Osteocyte (in vitro differentiated cells): Measurements from ENCODE around the gene LGR4. TPM values are rescaled to one million over a fixed set of nuclear protein-coding genes. Genes with fewer than 3 reads are reported as not detected.

ENCODE experiments used
- DNase-seq: peaks from one replicate; pipeline ENCODE4 v3.0.0; 2021; ENCODE audit warnings: mixed read lengths; ENCODE audit not compliant: unreplicated experiment; ENCODE audit errors: extremely low spot score
- H3K27ac Mint-ChIP-seq: one replicate; pipeline ENCODE4 v1.8.0; 2021; ENCODE audit warnings: mild to moderate bottlenecking, mixed read lengths; ENCODE audit not compliant: unreplicated experiment
- H3K27me3 Mint-ChIP-seq: one replicate; pipeline ENCODE4 v1.8.0; 2021; ENCODE audit warnings: mixed read lengths; ENCODE audit not compliant: unreplicated experiment
- H3K36me3 Mint-ChIP-seq: one replicate; pipeline ENCODE4 v1.8.0; 2021; ENCODE audit warnings: mixed read lengths; ENCODE audit not compliant: unreplicated experiment
- H3K4me1 Mint-ChIP-seq: one replicate; pipeline ENCODE4 v1.8.0; 2021; ENCODE audit warnings: mixed read lengths; ENCODE audit not compliant: unreplicated experiment
- H3K4me3 Mint-ChIP-seq: one replicate; pipeline ENCODE4 v1.8.0; 2021; ENCODE audit warnings: mild to moderate bottlenecking, moderate library complexity, mixed read lengths; ENCODE audit not compliant: unreplicated experiment
- H3K9me3 Mint-ChIP-seq: one replicate; pipeline ENCODE4 v1.8.0; 2021; ENCODE audit warnings: mixed read lengths; ENCODE audit not compliant: unreplicated experiment
- CTCF ChIP-seq: fragments of 200-600 bp; sonication (generic); IDR thresholded peaks from 2 replicates; pipeline ENCODE4 v1.5.0; 2021; ENCODE audit warnings: antibody characterized with exemption, mild to moderate bottlenecking, moderate library complexity
- total RNA-seq: library from RNA; stranded (reverse); gene quantifications from 2 replicates; pipeline ENCODE4 v1.2.1, GENCODE V29; 2021

Gene LGR4
- total RNA-seq, 1 donor from 2014 or later = 61.9 TPM

- Mint-ChIP-seq H3K27ac (no peak overlapping the region), H3K4me1 (peaks cover 11% of the 10 kb centered on the region), H3K27me3 (no peaks in the 10 kb centered on the region), H3K4me3 (no peak overlapping the region), H3K36me3 (no peaks in the 10 kb centered on the region), H3K9me3 (no peaks in the 10 kb centered on the region)
- DNase-seq = no peak
- no peak for TF ChIP-seq CTCF
Observed at GRCh38 chr11:27358296-27358695, 114.3 kb downstream of the LGR4 start.

GRCh38 chr11:27357250-27357649 lies 115.3 kb downstream of the LGR4 start:
- DNase-seq = no peak
- no peaks in the 10 kb centered on the region for H3K9me3 Mint-ChIP-seq
- no peak overlapping the region for H3K4me3 Mint-ChIP-seq
- H3K36me3 Mint-ChIP-seq = no peaks in the 10 kb centered on the region
- H3K27ac Mint-ChIP-seq = no peak overlapping the region
- H3K4me1 Mint-ChIP-seq = peaks cover 4% of the 10 kb centered on the region
- no peak for TF ChIP-seq CTCF
- no peaks in the 10 kb centered on the region for H3K27me3 Mint-ChIP-seq

- no peak for DNase-seq
- Mint-ChIP-seq H3K4me3 (no peak overlapping the region), H3K4me1 (no peaks in the 10 kb centered on the region), H3K27me3 (no peaks in the 10 kb centered on the region), H3K36me3 (no peaks in the 10 kb centered on the region), H3K27ac (no peak overlapping the region), H3K9me3 (no peaks in the 10 kb centered on the region)
- TF ChIP-seq CTCF = no peak
Observed at GRCh38 chr11:27356624-27357222, 115.9 kb downstream of the LGR4 start.

- Mint-ChIP-seq H3K4me1 (no peaks in the 10 kb centered on the region), H3K27ac (no peak overlapping the region), H3K9me3 (no peaks in the 10 kb centered on the region), H3K27me3 (no peaks in the 10 kb centered on the region), H3K36me3 (peaks cover 1% of the 10 kb centered on the region), H3K4me3 (no peak overlapping the region)
- no peak for TF ChIP-seq CTCF
- DNase-seq = no peak
Observed at GRCh38 chr11:27355575-27356104, 117.0 kb downstream of the LGR4 start.

- Mint-ChIP-seq H3K36me3 (peaks cover 1% of the 10 kb centered on the region), H3K27ac (no peak overlapping the region), H3K27me3 (no peaks in the 10 kb centered on the region), H3K4me1 (peaks cover 10% of the 10 kb centered on the region), H3K9me3 (no peaks in the 10 kb centered on the region), H3K4me3 (no peak overlapping the region)
- no peak for DNase-seq
- TF ChIP-seq CTCF = no peak
Observed at GRCh38 chr11:27354359-27354965, 118.1 kb downstream of the LGR4 start.
